Renal pelvis (tissue), 4 donors: ENCODE data around the gene BAHCC1. TPM values are rescaled to one million over a fixed set of nuclear protein-coding genes. Genes with fewer than 3 reads are reported as not detected.
"Not testable (repeated sequence)": the region's sequence is repeated elsewhere in the genome, so short reads cannot be mapped to it uniquely, and the experiment has no call there.

Experiments
- DNase-seq: peaks from one replicate; pipeline ENCODE4 v3.0.0-alpha.2; 2013
- polyA plus RNA-seq, 3 donors: library from polyadenylated mRNA; unstranded; fragments of 120-200 nt; gene quantifications; one replicate each; pipeline ENCODE4 v1.2.1, GENCODE V29; 2013; ENCODE audit not compliant: insufficient read length in 3 of 3

BAHCC1 gene
- polyA plus RNA-seq, 3 donors = 21.2 to 33.0 (median 24.5) TPM

GRCh38 chr17:81425716-81426392 is 30.6 kb downstream of the BAHCC1 start:
- DNase-seq = not testable (repeated sequence)

GRCh38 chr17:81426393-81427172 is 31.3 kb downstream of the BAHCC1 start:
- no peak for DNase-seq

GRCh38 chr17:81427173-81428120 is 32.2 kb downstream of the BAHCC1 start:
- no peak for DNase-seq

- DNase-seq = no peak
These were observed 32.9 kb downstream of the BAHCC1 start for GRCh38 chr17:81428121-81428515.

- DNase-seq = no peak
These were observed 33.3 kb downstream of the BAHCC1 start for GRCh38 chr17:81428516-81428915.

- peak; percentile 48 for DNase-seq
These were observed 33.9 kb downstream of the BAHCC1 start for GRCh38 chr17:81428948-81429774.

- DNase-seq = no peak
These were observed 34.7 kb downstream of the BAHCC1 start for GRCh38 chr17:81429821-81430551.

GRCh38 chr17:81431545-81432482 is 36.6 kb downstream of the BAHCC1 start:
- no peak for DNase-seq

- DNase-seq = no peak
These were observed 37.7 kb downstream of the BAHCC1 start for GRCh38 chr17:81432941-81433340.

- no peak for DNase-seq
These were observed 38.4 kb downstream of the BAHCC1 start for GRCh38 chr17:81433656-81434055.

GRCh38 chr17:81434072-81434471 is 38.8 kb downstream of the BAHCC1 start:
- DNase-seq = peak; percentile 79

- DNase-seq = no peak
These were observed 39.6 kb downstream of the BAHCC1 start for GRCh38 chr17:81434681-81435417.

- no peak for DNase-seq
These were observed 40.5 kb downstream of the BAHCC1 start for GRCh38 chr17:81435652-81436293.

GRCh38 chr17:81436294-81436849 is 41.1 kb downstream of the BAHCC1 start:
- no peak for DNase-seq

- DNase-seq = no peak
These were observed 42.0 kb downstream of the BAHCC1 start for GRCh38 chr17:81437191-81437651.

- DNase-seq = no peak
These were observed 42.9 kb downstream of the BAHCC1 start for GRCh38 chr17:81438007-81438659.

GRCh38 chr17:81438688-81439087 is 43.4 kb downstream of the BAHCC1 start:
- no peak for DNase-seq
